Glutamatergic neuron (in vitro differentiated cells): ENCODE data around the gene TRIM60. TPM values are rescaled to one million over a fixed set of nuclear protein-coding genes. Genes with fewer than 3 reads are reported as not detected.
A peak's percentile ranks its signal among the peaks of the same experiment; 100 is the strongest.

Experiments used
- DNase-seq: peaks from one replicate; pipeline ENCODE4 v3.0.0; 2022
- H3K27ac Mint-ChIP-seq: one replicate; pipeline ENCODE4 v1.8.0; 2020; ENCODE audit warnings: mild to moderate bottlenecking, mixed read lengths, inconsistent platforms; ENCODE audit not compliant: unreplicated experiment
- H3K27me3 Mint-ChIP-seq: one replicate; pipeline ENCODE4 v1.8.0; 2020; ENCODE audit warnings: mild to moderate bottlenecking, moderate library complexity, mixed read lengths, inconsistent platforms; ENCODE audit not compliant: unreplicated experiment
- H3K36me3 Mint-ChIP-seq: one replicate; pipeline ENCODE4 v1.8.0; 2020; ENCODE audit warnings: mild to moderate bottlenecking, mixed read lengths, inconsistent platforms; ENCODE audit not compliant: unreplicated experiment
- H3K4me1 Mint-ChIP-seq: one replicate; pipeline ENCODE4 v1.8.0; 2020; ENCODE audit warnings: mild to moderate bottlenecking, low read depth, mixed read lengths, inconsistent platforms; ENCODE audit not compliant: unreplicated experiment
- H3K4me3 Mint-ChIP-seq: one replicate; pipeline ENCODE4 v1.8.0; 2020; ENCODE audit warnings: mild to moderate bottlenecking, mixed read lengths, inconsistent platforms; ENCODE audit not compliant: unreplicated experiment
- H3K9me3 Mint-ChIP-seq: one replicate; pipeline ENCODE4 v1.8.0; 2020; ENCODE audit warnings: mild to moderate bottlenecking, moderate library complexity, mixed read lengths, inconsistent platforms; ENCODE audit not compliant: unreplicated experiment
- CTCF ChIP-seq: fragments of 200-600 bp; sonication (generic); IDR thresholded peaks from one replicate; pipeline ENCODE4 v1.5.0; 2021; ENCODE audit not compliant: partially characterized antibody, unreplicated experiment
- total RNA-seq: library from RNA; stranded (reverse); fragmentation: NEBNext Ultra II Directional; extraction: Animal tissue kit (Norgen Biotek cat#: 25700); gene quantifications from one replicate; pipeline ENCODE4 v1.2.1, GENCODE V29; 2021; ENCODE audit not compliant: unreplicated experiment

The TRIM60 gene
- total RNA-seq, 1 donor from 2014 or later, result not detected

GRCh38 chr4:165027762-165028402, 3.9 kb upstream of the TRIM60 start:
- H3K9me3 Mint-ChIP-seq, result peaks cover 1% of the 10 kb centered on the region
- H3K4me1 Mint-ChIP-seq, result no peaks in the 10 kb centered on the region
- no peak for DNase-seq
- no peak overlapping the region for H3K27ac Mint-ChIP-seq
- H3K4me3 Mint-ChIP-seq, result no peak overlapping the region
- H3K36me3 Mint-ChIP-seq, result no peaks in the 10 kb centered on the region
- H3K27me3 Mint-ChIP-seq, result no peaks in the 10 kb centered on the region
- TF ChIP-seq CTCF, result no peak

GRCh38 chr4:165048170-165048569, 16.4 kb downstream of the TRIM60 start:
- H3K9me3 Mint-ChIP-seq, result peaks cover 8% of the 10 kb centered on the region
- H3K36me3 Mint-ChIP-seq, result no peaks in the 10 kb centered on the region
- peaks cover 11% of the 10 kb centered on the region for H3K4me1 Mint-ChIP-seq
- no peak for TF ChIP-seq CTCF
- peaks cover 6% of the 10 kb centered on the region for H3K27me3 Mint-ChIP-seq
- no peak overlapping the region for H3K27ac Mint-ChIP-seq
- no peak overlapping the region for H3K4me3 Mint-ChIP-seq
- DNase-seq, result no peak

GRCh38 chr4:165052627-165053026, 20.8 kb downstream of the TRIM60 start:
- Mint-ChIP-seq H3K4me3 (peak overlapping the region; percentile 42), H3K4me1 (peaks cover 12% of the 10 kb centered on the region), H3K27ac (peak overlapping the region; percentile 97), H3K9me3 (peaks cover 8% of the 10 kb centered on the region), H3K36me3 (no peaks in the 10 kb centered on the region), H3K27me3 (peaks cover 11% of the 10 kb centered on the region)
- DNase-seq, result peak; percentile 56
- TF ChIP-seq CTCF, result no peak

- TF ChIP-seq CTCF, result no peak
- no peak for DNase-seq
- peaks cover 11% of the 10 kb centered on the region for H3K27me3 Mint-ChIP-seq
- peak within 1 kb of the TSS; percentile 97 for H3K27ac Mint-ChIP-seq
- peak within 1 kb of the TSS; percentile 42 for H3K4me3 Mint-ChIP-seq
- H3K9me3 Mint-ChIP-seq, result peaks cover 8% of the 10 kb centered on the region
- H3K4me1 Mint-ChIP-seq, result peaks cover 12% of the 10 kb centered on the region
- H3K36me3 Mint-ChIP-seq, result no peaks in the 10 kb centered on the region
Measured at GRCh38 chr4:165053645-165054044, 21.8 kb downstream of the TRIM60 start, which contains the start of gene TRIM75. Gene TRIM75, plus strand, starts transcription at chr4:165053866. Its CDS starts 5,282 bp downstream, at chr4:165059148.

- peaks cover 8% of the 10 kb centered on the region for H3K9me3 Mint-ChIP-seq
- no peak overlapping the region for H3K4me3 Mint-ChIP-seq
- no peaks in the 10 kb centered on the region for H3K36me3 Mint-ChIP-seq
- TF ChIP-seq CTCF, result no peak
- H3K27me3 Mint-ChIP-seq, result peaks cover 11% of the 10 kb centered on the region
- no peak for DNase-seq
- H3K27ac Mint-ChIP-seq, result peak overlapping the region; percentile 33
- peaks cover 14% of the 10 kb centered on the region for H3K4me1 Mint-ChIP-seq
Measured at GRCh38 chr4:165055601-165056000, 23.8 kb downstream of the TRIM60 start.
